ENCODE results near the gene CNIH3.

- TF ChIP-seq CTCF (IDR thresholded peaks at IDR 0.05; ENCODE audit: low read depth, low read length, poor library complexity, severe bottlenecking): no peak
- TF ChIP-seq EZH2phosphoT487 (IDR thresholded peaks at IDR 0.05; ENCODE audit: borderline replicate concordance, low read length): no peak
Measured at GRCh38 chr1:224632381-224632871, 16.3 kb downstream of the CNIH3 start.
